Measurements from ENCODE around the gene ANKRD40. TPM values are rescaled to one million over a fixed set of nuclear protein-coding genes. Genes with fewer than 3 reads are reported as not detected.
"Not testable (repeated sequence)": the region's sequence is repeated elsewhere in the genome, so short reads cannot be mapped to it uniquely, and the experiment has no call there.

The ANKRD40 gene
- total RNA-seq, 2 donors from 2014 or later: 38.4 to 44.7 TPM

DNA sequence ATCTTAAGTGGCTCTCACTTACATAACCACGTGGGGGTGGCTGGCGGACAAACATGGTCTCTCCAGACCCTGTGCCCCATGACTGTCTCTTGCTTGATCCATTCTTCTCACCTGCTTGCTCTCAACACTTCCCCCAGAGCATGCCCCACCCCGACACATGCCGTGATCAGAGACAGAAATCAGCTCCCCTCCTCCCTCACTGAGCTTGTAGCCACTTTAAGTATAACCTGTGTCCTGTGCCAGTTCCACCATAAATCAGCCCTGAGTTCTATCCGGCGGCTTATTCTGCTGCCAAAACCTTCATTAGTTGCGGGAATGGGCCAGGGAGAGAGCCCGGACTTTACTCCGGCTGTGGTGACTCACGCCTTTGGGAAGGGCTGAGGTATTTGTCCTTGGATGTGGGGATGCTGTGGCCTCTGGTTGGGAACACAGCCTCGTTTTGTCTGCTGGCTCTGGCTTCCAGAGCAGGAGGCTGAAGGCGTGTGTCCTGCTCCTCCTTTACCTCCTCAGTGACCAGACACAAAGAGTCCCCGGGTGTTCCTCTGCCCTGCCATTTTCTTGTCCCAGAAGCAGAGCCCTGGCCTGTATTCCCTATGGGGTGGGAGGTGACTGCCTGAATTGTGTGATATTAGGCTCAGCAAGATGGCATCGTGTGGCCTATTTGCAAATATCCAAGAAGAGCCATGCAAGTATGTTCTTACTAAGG is 21.1 kb downstream of the ANKRD40 start:
- DNase-seq (ENCODE audit: low spot score): no peak
- no peaks in the 10 kb centered on the region for H3K36me3 Mint-ChIP-seq
- peaks cover 7 to 8% of the 10 kb centered on the region in 2 donors for H3K27me3 Mint-ChIP-seq
- peaks cover 2 to 4% of the 10 kb centered on the region in 2 donors for H3K4me1 Mint-ChIP-seq (ENCODE audit: low read depth in 2 of 2)
- H3K4me3 Mint-ChIP-seq: no peak overlapping the region
- no peak for ATAC-seq
- no peaks in the 10 kb centered on the region for H3K9me3 Mint-ChIP-seq
- H3K27ac Mint-ChIP-seq: no peak overlapping the region

DNA sequence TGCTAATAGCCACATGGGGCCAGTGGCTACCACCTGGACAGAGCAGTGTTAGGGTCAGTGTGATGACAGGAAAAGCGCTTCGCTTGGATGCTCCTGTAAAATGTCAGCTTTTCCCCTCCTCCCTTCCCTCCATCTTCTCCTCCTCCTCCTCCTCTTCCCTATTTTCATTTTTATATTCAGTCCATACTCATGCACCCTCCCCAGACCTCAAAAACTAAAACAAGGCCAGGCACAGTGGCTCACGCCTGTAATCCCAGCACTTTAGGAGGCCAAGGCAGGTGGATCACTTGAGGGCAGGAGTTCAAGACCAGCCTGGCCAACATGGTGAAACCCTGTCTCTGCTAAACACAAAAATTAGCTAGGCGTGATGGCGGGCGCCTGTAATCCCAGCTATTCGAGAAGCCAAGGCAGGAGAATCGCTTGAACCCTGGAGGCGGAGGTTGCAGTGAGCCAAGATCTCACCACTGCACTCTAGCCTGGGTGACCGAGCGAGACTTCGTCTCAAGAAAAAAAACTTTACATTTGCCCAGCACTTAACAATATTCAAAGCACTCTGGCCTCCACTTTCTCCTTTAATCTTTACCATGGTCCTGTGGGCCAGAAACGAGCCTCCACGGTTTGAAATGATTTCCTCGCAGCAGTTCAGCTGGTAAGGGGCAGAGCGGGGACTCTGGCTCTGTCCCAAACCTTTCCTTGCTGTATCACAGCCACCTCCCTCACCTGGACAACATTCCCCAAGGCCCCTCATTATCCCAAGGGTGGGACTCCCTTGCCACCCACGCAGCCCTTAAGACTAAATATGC is 21.8 kb downstream of the ANKRD40 start:
- no peaks in the 10 kb centered on the region for H3K9me3 Mint-ChIP-seq
- H3K27me3 Mint-ChIP-seq: peaks cover 14 to 15% of the 10 kb centered on the region in 2 donors
- no peak overlapping the region for H3K4me3 Mint-ChIP-seq
- DNase-seq (ENCODE audit: low spot score) (no peak), ATAC-seq (no peak)
- peaks cover 10% of the 10 kb centered on the region in 2 donors for H3K4me1 Mint-ChIP-seq (ENCODE audit: low read depth in 2 of 2)
- H3K36me3 Mint-ChIP-seq: no peaks in the 10 kb centered on the region
- no peak overlapping the region for H3K27ac Mint-ChIP-seq

DNA sequence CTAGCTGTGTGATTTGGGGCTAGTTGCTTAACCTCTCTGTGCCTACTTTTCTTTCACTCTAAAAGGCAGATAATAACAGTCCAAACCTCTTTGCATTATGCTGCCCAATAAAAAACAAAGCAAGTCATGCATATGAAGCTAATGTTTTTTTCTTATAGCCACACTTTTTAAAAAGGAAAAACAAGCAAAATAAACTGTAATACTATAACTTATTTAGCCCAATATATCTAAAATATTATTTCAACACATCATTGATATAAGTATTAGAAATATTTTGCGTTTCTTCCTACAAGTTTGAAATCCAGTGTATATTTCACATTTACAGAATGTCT is 22.4 kb downstream of the ANKRD40 start:
- H3K4me1 Mint-ChIP-seq (ENCODE audit: low read depth in 2 of 2): peaks cover 10% of the 10 kb centered on the region in 2 donors
- no peak overlapping the region for H3K4me3 Mint-ChIP-seq
- peaks cover 20 to 21% of the 10 kb centered on the region in 2 donors for H3K27me3 Mint-ChIP-seq
- no peak overlapping the region for H3K27ac Mint-ChIP-seq
- no peak for DNase-seq (ENCODE audit: low spot score)
- H3K36me3 Mint-ChIP-seq: no peaks in the 10 kb centered on the region
- ATAC-seq: no peak
- H3K9me3 Mint-ChIP-seq: no peaks in the 10 kb centered on the region

DNA sequence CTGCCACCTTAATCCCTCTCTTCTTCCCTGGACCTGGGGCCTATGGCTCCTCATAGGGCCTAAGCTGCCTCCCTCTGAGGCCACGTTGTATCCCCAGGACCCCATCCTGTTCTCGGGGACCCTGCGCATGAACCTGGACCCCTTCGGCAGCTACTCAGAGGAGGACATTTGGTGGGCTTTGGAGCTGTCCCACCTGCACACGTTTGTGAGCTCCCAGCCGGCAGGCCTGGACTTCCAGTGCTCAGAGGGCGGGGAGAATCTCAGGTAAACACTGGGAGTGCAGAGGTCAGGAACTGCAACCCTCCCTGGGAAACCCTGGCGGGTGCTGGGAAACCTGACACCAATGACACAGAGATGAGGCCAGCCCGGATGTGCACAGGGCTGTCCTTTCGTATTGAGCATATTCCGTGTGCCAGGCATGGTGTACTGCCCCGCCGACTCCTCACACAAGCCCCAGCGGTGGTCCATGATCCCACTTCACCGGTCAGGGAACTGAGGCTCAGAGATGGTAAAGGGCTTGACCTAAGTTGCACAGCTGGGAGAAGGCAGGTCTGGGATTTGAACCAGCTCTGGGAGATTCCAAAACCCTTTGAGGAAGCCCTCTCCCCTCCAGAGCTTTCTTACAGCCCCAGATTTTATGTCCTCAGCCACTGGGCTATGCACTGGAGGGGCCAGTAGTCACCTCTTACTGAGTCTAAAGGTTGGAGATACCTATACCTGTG is 22.9 kb downstream of the ANKRD40 start:
- no peaks in the 10 kb centered on the region for H3K9me3 Mint-ChIP-seq
- no peaks in the 10 kb centered on the region for H3K36me3 Mint-ChIP-seq
- DNase-seq (ENCODE audit: low spot score) (no peak), ATAC-seq (no peak)
- no peak overlapping the region for H3K27ac Mint-ChIP-seq
- H3K4me1 Mint-ChIP-seq (ENCODE audit: low read depth in 2 of 2): peaks cover 10% of the 10 kb centered on the region in 2 donors
- H3K4me3 Mint-ChIP-seq: no peak overlapping the region
- peaks cover 23 to 27% of the 10 kb centered on the region in 2 donors for H3K27me3 Mint-ChIP-seq

DNA sequence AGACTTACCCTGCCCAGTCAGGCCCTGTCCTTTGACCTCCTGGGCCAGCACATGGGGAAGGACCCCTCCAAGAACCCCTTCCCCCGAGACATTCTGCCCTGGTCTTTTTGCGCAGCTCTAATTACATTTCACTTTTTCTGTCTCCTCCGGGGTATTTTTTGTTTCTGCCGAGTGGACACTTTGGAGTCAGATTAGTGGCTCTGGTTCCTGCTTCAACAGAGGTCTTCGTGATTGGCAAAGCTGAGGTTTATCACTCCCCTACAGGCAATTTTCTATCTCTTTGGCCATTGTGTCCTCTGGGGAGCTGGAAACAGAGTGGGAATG is 23.5 kb downstream of the ANKRD40 start:
- peaks cover 27% of the 10 kb centered on the region in 2 donors for H3K27me3 Mint-ChIP-seq
- DNase-seq (ENCODE audit: low spot score) (no peak), ATAC-seq (no peak)
- no peak overlapping the region for H3K4me3 Mint-ChIP-seq
- H3K36me3 Mint-ChIP-seq: no peaks in the 10 kb centered on the region
- no peak overlapping the region for H3K27ac Mint-ChIP-seq
- H3K9me3 Mint-ChIP-seq: no peaks in the 10 kb centered on the region
- peaks cover 10% of the 10 kb centered on the region in 2 donors for H3K4me1 Mint-ChIP-seq (ENCODE audit: low read depth in 2 of 2)

DNA sequence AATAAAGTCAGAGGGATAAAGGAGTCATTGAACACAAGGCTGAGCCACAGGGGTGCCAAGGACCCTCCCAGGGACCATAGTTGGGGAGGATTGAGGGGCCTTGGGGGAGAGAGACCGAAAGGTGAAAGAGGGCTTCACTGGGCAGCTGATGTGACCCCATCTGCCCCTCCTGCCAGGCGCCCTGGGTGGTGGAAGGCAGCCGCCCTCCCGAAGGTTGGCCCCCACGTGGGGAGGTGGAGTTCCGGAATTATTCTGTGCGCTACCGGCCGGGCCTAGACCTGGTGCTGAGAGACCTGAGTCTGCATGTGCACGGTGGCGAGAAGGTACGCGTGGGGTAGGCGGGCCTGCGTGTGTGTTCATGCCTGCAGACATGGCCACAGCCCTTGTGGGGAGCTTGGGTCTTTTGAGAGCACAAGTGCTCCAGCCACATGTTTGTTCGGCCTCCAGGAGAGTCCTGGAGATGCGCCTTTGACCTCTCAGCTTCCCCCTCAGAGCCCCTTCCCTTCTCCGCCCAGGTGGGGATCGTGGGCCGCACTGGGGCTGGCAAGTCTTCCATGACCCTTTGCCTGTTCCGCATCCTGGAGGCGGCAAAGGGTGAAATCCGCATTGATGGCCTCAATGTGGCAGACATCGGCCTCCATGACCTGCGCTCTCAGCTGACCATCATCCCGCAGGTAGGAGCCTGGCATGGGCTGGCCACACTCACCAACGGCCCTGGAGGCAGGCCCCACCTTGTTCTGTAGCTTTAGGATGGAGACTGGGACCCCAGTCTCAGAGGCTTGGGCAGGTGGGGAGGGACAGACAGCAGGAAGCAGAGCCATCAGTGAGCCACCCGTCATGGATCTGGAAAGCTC is 24.1 kb downstream of the ANKRD40 start:
- H3K27ac Mint-ChIP-seq: no peak overlapping the region
- ATAC-seq: no peak
- no peaks in the 10 kb centered on the region for H3K9me3 Mint-ChIP-seq
- H3K36me3 Mint-ChIP-seq: no peaks in the 10 kb centered on the region
- no peak overlapping the region for H3K4me3 Mint-ChIP-seq
- peaks cover 10% of the 10 kb centered on the region in 2 donors for H3K4me1 Mint-ChIP-seq (ENCODE audit: low read depth in 2 of 2)
- DNase-seq (ENCODE audit: low spot score): no peak
- H3K27me3 Mint-ChIP-seq: peaks cover 27 to 29% of the 10 kb centered on the region in 2 donors

DNA sequence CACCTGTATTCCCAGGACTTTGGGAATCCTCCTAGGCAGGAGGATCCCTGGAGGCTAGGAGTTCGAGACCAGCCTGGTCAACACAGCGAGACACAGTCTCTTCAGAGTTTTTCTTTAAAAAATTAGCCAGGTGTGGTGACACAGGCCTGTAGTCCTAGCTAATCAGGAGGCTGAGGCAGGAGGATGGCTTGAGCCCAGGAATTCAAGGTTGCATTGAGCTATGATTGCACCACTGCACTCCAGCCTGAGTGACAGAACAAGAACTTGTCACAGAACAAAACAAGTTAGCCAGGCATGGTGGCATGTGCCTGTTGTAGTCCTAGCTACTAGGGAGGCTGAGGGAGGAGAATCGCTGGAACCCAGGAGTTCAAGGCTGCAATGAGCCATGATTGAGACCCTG is 24.8 kb downstream of the ANKRD40 start:
- ATAC-seq: no peak
- DNase-seq (ENCODE audit: low spot score): no peak
- no peaks in the 10 kb centered on the region for H3K36me3 Mint-ChIP-seq
- H3K9me3 Mint-ChIP-seq: no peaks in the 10 kb centered on the region
- no peak overlapping the region for H3K27ac Mint-ChIP-seq
- H3K27me3 Mint-ChIP-seq: peaks cover 27 to 29% of the 10 kb centered on the region in 2 donors
- no peak overlapping the region for H3K4me3 Mint-ChIP-seq
- H3K4me1 Mint-ChIP-seq (ENCODE audit: low read depth in 2 of 2): peaks cover 10% of the 10 kb centered on the region in 2 donors

DNA sequence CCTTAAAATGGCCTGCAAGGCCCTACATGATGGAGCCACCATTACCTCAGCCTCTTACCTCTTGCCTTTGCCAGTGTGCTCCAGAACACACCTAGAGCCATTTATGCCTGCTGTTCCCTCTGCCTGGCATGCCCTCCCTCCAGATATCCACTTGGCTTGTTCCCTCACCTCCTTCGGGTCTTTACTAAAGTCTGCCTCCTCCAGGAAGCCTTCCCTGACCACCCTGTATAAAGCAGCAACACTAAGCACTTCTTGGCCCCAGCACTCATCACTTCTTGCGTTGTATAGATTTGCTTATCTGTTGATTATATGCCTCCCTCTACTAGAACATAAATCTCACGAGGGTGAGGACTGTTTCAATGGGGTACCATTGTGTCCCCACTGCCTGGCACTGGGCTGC is 25.3 kb downstream of the ANKRD40 start:
- Mint-ChIP-seq H3K27me3 (peaks cover 27 to 29% of the 10 kb centered on the region in 2 donors), H3K4me1 (ENCODE audit: low read depth in 2 of 2) (peaks cover 10% of the 10 kb centered on the region in 2 donors), H3K27ac (no peak overlapping the region), H3K36me3 (no peaks in the 10 kb centered on the region), H3K4me3 (no peak overlapping the region), H3K9me3 (no peaks in the 10 kb centered on the region)
- DNase-seq (ENCODE audit: low spot score) (no peak), ATAC-seq (no peak)

DNA sequence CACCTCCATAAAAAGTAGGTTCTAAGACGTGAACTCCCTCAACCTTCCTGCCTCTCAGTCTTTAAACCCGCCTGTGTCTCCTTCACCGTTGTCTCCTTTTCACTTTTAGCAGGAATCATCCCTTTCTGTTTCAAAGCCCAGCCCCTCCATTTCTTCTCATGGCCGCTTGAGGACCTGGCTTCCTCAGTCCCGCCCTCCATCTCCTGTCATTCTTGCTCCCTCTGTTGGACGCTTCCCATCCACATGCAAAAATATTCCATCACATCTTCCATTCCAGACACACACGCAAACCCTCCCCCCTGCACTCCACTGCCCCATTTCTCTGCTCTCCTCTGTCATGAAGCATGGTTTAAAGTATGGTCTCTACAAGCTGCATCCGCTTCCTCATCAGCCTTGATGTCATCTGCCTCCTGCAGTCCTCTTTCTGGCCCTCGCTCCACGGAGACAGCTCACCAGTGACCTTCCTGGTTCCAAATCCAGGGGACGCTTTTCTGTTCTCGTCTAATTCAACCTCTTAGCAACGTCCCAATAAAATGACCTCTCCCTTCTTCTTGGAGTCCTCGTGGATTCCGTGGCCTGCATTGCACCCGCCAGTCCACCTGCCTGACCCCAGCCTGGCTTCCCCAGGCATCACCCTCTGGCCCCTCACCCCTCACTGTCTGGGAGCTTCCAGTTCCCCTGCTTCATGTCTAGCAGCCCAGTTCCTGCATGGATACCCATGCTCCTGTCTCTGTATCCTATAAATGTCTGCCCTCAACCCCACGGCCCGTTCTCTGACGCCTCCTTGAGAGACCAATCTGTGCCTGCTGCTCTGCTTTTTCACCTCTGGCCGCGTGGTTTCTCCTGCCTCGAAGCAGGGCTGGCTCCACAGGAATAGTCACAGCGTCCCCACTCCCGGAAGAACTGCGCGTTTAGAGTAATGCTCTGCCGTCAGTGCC is 26.2 kb downstream of the ANKRD40 start:
- H3K4me1 Mint-ChIP-seq (ENCODE audit: low read depth in 2 of 2): peaks cover 10% of the 10 kb centered on the region in 2 donors
- DNase-seq (ENCODE audit: low spot score): no peak
- no peaks in the 10 kb centered on the region for H3K9me3 Mint-ChIP-seq
- no peak for ATAC-seq
- H3K36me3 Mint-ChIP-seq: no peaks in the 10 kb centered on the region
- no peak overlapping the region for H3K4me3 Mint-ChIP-seq
- H3K27me3 Mint-ChIP-seq: peaks cover 27 to 32% of the 10 kb centered on the region in 2 donors
- H3K27ac Mint-ChIP-seq: no peak overlapping the region

DNA sequence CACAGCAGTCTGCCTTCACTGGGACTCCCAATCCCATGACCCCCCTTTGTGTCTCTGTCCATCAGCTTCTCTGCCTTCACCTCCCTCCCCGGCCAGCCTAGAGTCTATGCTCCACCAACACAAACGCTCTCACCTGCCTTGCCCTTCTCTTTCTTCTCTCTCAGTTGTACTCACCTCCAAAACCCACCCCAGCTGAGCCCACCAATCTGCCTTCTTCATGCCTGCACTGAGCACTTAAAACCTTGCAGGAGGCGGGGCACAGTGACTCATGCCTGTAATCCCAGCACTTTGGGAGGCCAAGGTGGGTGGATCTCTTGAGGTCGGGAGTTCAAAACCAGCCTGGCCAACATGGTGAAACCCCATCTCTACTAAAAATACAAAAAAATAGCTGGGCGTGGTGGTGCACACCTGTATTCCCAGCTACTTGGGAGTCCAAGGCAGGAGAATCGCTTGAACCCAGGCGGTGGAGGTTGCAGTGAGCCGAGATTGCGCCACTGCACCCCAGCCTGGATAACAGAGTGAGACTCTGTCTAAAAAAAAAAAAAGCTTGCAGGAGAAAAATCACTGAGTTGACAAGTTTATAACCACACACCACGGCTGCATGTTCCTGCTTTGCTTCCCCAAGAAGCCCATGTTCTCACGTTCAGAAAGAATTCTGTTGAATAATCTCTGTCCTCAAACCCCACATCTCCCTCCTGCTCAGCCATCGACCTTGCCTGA is 27.0 kb downstream of the ANKRD40 start:
- H3K27ac Mint-ChIP-seq, H3K9me3 Mint-ChIP-seq, ATAC-seq: not testable (repeated sequence)

DNA sequence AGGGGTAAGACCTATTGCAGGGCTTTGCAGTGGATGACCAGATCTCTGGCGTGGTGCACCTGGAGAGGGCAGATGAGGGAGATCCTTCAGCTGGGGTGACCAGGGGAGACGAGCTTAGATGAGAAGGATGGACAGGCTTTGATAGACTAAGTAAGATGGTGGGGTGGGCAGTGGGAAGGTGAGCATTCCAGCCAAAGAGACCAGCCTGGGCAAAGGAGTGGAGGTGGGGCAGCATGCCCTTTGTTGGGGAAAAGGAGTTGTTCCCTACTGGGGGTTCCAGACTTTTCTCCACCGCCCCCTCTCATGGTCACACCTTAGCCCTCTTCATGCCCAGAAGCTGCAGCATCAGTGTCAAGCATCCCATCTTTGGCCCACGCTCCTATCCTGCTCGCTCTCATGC is 27.6 kb downstream of the ANKRD40 start:
- Mint-ChIP-seq H3K9me3 (no peaks in the 10 kb centered on the region), H3K27me3 (peaks cover 27 to 32% of the 10 kb centered on the region in 2 donors), H3K4me3 (no peak overlapping the region), H3K4me1 (ENCODE audit: low read depth in 2 of 2) (peaks cover 10% of the 10 kb centered on the region in 2 donors), H3K36me3 (no peaks in the 10 kb centered on the region), H3K27ac (no peak overlapping the region)
- no peak for ATAC-seq
- no peak for DNase-seq (ENCODE audit: low spot score)

More for the DNA sequence above, 27.0 kb downstream of the ANKRD40 start:
- not testable (repeated sequence) for DNase-seq (ENCODE audit: low spot score); H3K36me3 Mint-ChIP-seq; H3K4me3 Mint-ChIP-seq
- peaks cover 27 to 32% of the 10 kb centered on the region in 2 donors for H3K27me3 Mint-ChIP-seq
- peaks cover 10% of the 10 kb centered on the region in 2 donors for H3K4me1 Mint-ChIP-seq (ENCODE audit: low read depth in 2 of 2)

DNA sequence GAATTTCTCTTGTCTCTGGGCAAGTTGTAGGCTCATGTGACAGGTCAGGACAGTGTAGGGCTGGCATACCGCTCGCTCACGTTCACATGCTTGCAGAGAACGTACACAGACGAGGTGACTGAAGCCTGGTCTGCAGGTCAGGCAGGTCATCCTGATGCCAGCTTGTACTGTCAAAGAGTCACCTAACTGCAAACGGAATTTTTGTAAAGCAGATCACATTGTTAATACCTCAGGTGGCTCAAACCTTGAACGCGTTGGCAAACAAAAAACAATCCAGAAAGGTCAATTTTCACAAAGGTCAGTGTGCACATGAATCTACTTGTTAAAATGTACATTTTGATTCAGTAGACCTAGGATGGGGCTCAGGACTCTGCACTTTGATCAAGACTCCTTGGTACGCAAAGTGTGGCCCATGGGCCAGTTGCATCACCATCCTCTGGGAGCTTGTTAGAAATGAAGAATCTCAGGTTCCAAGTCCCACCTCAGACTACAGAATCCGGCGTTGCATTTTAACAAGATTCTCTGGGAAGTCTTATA is 28.6 kb downstream of the ANKRD40 start:
- Mint-ChIP-seq H3K4me3 (no peak overlapping the region), H3K36me3 (no peaks in the 10 kb centered on the region), H3K4me1 (ENCODE audit: low read depth in 2 of 2) (peaks cover 10% of the 10 kb centered on the region in 2 donors), H3K27ac (no peak overlapping the region), H3K27me3 (peaks cover 27 to 32% of the 10 kb centered on the region in 2 donors), H3K9me3 (no peaks in the 10 kb centered on the region)
- ATAC-seq (no peak), DNase-seq (ENCODE audit: low spot score) (no peak)
